ENCODE results near the gene PRKN.

- TF ChIP-seq RAD21 (conservative IDR thresholded peaks at IDR 0.05), result no peak
- no peak for TF ChIP-seq CTCF (IDR thresholded peaks at IDR 0.05; ENCODE audit: poor library complexity, severe bottlenecking)
- TF ChIP-seq EP300 (conservative IDR thresholded peaks at IDR 0.05; ENCODE audit: poor library complexity, severe bottlenecking), result no peak
- TF ChIP-seq POLR2AphosphoS5 (IDR thresholded peaks at IDR 0.05), result no peak
- no peak for TF ChIP-seq TAF1 (IDR thresholded peaks at IDR 0.05; ENCODE audit: low read depth)
- TF ChIP-seq EZH2 (IDR thresholded peaks at IDR 0.05; ENCODE audit: borderline replicate concordance, insufficient read depth, low read length, poor library complexity, severe bottlenecking), result no peak
Observed at GRCh38 chr6:161354276-161354840, 1373.2 kb downstream of the PRKN start.

All from neural cell (in vitro differentiated cells).